Pons (tissue), 1 donor: ENCODE results near the gene SEMA3D.
A peak's percentile ranks its signal among the peaks of the same experiment; 100 is the strongest.

ENCODE experiments used
- DNase-seq: peaks from one replicate; pipeline ENCODE4 v3.0.0-alpha.2; 2016; ENCODE audit warnings: low spot score

The SEMA3D gene

DNA sequence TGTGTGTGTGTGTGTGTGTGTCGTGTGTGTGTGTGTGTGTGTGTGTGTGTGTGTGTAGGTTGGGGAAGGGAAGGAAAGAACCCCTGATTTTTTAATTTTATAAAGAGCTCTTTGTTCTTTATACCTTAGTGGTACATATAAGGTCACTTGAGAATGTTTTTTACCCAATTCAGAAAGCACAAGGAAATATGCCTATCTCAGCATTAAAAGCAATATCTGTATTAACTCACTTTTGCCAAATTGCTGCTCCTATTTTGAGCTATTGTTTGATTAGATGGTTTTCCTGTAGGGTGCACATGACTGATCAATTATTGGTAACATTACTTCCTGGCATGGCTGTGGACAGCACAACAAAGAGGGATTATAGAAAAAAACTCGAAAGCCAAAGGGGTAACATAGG lies 60.5 kb downstream of the SEMA3D start:
- no peak for DNase-seq

GRCh38 chr7:85125651-85126131 lies 61.2 kb downstream of the SEMA3D start:
- no peak for DNase-seq

- no peak for DNase-seq
Observed at GRCh38 chr7:85125176-85125575, 61.7 kb downstream of the SEMA3D start.

DNA sequence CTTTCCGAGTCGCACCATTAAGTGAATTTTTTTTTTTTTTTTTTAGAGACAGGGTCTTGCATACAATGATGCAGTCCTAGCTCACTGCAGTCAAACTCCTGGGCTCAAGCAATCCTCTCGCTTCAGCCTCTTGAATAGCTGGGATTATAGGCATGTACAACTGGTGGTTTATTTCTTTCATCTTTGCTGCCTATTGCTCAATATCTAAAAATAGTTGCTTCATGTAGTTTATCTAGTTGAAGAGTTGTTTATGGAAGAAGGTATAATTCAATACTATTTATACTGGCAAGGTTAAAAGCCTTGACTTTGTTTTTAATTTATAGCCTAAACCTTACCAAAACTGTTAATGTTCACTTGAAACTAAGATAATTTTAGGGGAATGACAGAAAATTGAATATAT lies 66.9 kb downstream of the SEMA3D start:
- no peak for DNase-seq

- no peak for DNase-seq
Observed at GRCh38 chr7:85115862-85116261, 71.0 kb downstream of the SEMA3D start.

DNA sequence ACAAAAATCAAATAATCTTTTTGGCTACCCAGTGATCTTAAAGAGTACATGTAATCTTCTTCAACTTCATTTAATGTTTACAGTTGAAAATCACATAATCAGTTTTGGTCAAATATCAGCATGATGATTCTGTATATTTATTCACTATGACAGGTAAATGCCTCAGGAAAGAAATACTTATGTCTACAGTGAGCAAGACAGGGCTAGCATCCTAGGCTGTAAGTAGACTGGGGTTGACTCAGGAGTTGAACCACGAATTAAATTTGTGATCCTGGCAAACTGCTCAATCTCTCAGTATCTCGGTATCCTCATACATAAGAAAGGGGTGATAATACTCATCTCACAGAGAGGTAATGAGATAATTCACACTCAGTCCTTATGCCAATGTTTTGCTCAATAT lies 71.8 kb downstream of the SEMA3D start:
- no peak for DNase-seq

DNA sequence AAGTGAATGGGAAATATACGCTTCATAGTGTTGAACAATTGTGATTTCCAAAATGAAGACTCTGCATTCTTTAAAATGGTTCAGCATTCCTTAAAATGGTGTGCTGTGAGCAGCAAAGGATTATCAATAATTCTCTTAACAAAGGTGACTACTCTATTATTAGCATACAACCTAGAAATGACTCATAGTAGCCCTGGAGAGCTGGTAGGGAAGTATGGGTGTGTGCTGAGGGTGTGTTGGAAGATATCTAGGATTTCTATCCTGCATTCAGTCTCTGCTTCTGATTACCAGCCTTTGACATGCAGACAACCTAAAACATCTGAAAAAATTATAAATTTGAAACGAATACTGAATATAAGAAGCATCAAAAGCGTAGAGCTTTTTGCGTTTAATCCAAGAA lies 72.5 kb downstream of the SEMA3D start:
- DNase-seq, result no peak

GRCh38 chr7:85111761-85112160 lies 75.1 kb downstream of the SEMA3D start:
- no peak for DNase-seq

- DNase-seq, result no peak
Observed at GRCh38 chr7:85106719-85107118, 80.1 kb downstream of the SEMA3D start.

GRCh38 chr7:85104432-85105205 lies 82.2 kb downstream of the SEMA3D start:
- no peak for DNase-seq

- DNase-seq, result no peak
Observed at GRCh38 chr7:85103962-85104361, 82.9 kb downstream of the SEMA3D start.

DNA sequence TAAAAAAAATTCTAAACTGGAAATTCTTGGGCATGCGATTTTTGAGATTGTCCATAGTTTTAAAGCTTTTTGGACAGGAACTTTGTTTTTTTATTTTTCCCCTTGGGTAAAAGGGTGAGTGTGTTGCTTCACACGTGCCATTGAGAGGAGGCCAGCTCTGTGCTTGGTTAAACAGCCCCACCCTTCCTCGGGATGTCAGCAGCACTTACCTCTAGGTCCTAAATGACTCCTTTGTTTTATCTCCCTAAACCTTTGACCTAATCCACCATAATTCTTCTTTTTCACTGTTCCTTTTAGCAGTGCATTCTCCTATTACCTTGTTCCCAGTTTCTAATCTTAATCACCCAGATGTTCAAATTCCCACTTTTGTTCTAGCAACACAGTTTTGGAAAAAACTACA lies 83.5 kb downstream of the SEMA3D start:
- no peak for DNase-seq

DNA sequence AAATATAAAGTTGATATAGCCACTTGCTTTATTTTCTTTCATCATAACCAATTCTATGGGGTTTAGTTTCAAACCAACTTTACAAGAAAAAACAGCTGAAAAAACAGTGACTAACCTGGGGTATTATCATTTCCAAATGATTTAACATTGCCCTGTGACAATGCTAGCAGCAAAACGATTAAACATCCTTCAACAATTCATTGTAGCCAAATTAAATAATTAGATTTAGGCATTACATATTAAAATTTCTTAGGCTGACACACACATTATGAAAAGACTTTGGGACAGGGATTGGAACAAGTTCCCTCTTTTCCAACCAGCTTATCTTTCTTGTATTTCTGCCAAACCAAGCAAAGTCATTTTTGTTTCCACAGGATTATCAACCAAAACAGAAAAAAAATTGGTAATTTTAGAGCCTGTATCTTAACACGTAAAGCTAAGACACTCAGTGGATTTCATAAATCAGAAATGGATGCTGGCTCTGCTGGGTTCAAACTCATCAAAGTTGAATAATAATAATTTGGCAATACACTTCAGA lies 84.0 kb downstream of the SEMA3D start:
- no peak for DNase-seq

- DNase-seq, result no peak
Observed at GRCh38 chr7:85101347-85101746, 85.5 kb downstream of the SEMA3D start.

- no peak for DNase-seq
Observed at GRCh38 chr7:85097844-85098243, 89.0 kb downstream of the SEMA3D start.

GRCh38 chr7:85095806-85096205 lies 91.0 kb downstream of the SEMA3D start:
- no peak for DNase-seq

GRCh38 chr7:85095366-85095765 lies 91.5 kb downstream of the SEMA3D start:
- no peak for DNase-seq

GRCh38 chr7:85094046-85094725 lies 92.7 kb downstream of the SEMA3D start:
- no peak for DNase-seq

DNA sequence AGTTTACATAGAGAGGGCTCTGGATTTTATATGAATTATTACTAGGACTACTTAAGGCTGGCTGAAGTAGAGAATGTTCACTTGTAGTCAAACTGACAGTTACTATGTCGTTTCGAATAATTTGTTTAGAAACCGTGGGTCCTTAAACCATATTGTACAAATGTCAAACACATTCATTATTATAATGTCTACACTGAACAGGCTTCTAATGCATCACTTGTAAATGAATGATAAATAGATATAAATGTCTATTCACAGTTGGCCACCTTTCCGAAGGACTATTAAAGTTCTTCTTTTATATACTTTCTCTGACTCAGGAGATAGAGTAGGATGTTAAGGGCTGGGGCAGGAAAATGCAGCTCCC lies 95.3 kb downstream of the SEMA3D start:
- no peak for DNase-seq

DNA sequence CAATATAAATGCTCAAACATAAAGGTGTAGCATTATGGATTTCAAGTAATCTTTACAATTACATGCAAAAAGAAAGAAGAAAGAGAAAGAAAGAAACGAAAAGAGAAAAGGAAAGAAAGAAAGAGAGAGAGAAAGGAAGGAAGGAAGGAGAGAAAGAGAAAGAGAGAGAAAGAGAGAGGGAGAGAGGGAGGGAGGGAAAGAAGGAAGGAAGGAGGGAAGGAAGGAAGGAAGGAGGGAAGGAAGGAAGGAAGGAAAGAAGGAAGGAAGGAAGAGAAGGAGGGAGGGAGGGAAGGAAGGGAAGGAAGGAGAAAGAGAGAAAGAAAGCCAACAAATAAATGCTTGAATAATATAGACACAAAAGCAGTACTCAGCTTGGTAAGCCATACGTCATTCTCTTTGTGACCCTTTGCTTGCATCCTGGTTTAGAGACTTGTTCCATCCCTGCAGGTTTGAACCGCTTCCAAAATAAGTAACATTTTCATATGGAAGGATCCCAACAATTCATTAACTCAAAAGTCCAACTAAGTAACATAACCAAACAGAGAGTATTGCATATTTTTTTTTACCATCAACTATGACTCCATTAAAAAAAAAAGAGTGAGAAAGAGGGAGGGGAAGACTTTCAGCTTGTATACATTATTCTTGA lies 95.8 kb downstream of the SEMA3D start:
- no peak for DNase-seq

DNA sequence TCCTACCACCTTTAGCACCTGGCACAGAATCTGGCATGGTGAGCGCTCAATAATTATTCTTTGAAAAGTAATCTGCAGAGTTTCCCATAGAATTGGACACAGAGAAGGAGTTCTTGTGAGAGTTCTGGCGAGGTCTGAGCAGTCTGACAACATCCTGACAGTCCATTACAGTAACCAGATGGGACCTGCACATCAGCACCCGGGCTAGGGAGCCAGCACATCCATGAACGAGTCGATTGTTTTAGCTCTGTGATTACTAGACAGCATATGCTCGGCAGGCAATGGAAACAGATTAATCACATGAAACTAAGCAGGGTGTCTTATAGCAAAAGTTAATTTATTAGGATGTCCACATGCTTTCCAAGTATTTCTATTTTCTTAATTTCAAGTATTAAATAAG lies 96.7 kb downstream of the SEMA3D start:
- DNase-seq, result peak; percentile 30

DNA sequence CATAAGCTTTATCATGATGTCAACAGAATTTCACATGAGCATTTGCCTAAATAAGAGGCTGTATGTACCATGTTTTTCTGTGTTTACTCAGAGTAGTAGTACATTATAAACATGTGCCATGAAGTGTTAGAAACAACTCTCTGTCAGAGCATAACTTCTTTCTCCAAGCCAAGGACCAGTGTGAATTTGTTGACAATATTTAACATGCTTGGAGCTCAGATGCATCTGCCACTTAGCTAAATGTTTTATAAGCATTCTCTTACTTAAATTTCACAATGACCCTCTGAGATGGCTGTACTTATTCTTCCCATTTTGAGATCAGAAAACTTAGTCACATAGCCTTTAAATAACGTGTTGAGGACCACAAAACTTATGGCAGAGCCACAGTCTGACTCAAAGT lies 105.0 kb downstream of the SEMA3D start:
- no peak for DNase-seq

GRCh38 chr7:85081392-85081791 lies 105.5 kb downstream of the SEMA3D start:
- DNase-seq, result no peak
